H1 (cell line): ENCODE data around the gene PSMB11. TPM values are rescaled to one million over a fixed set of nuclear protein-coding genes. Genes with fewer than 3 reads are reported as not detected.
A peak's percentile ranks its signal among the peaks of the same experiment; 100 is the strongest.

Experiments used
- CTCF ChIA-PET: fragments of 300-600 bp; sonication (Branson Sonifier 250); formaldehyde crosslinking; loops from one replicate; lab custom pipeline; 2021; ENCODE audit not compliant: partially characterized antibody; lab: Charles Lee
- POLR2A ChIA-PET: fragments of 300-600 bp; sonication (Branson Sonifier 250); formaldehyde crosslinking; loops from one replicate; lab custom pipeline; 2021; ENCODE audit warnings: inconsistent platforms; ENCODE audit not compliant: partially characterized antibody; lab: Charles Lee
- DNase-seq, 2 experiments: peaks; one replicate each; pipeline versions ENCODE4 v3.0.0 to v3.0.0-alpha.2; 2010 to 2022; ENCODE audit warnings: low spot score in 2 of 2, low read depth in 1 of 2, mixed read lengths in 1 of 2
- FAIRE-seq: peaks from 2 replicates; lab custom pipeline; 2011; peaks lifted over from hg19 to GRCh38; lab: Jason Lieb, UNC
- H2AFZ ChIP-seq: 2 replicates; pipeline ENCODE4 v1.8.1; 2012; ENCODE audit warnings: low read length, inconsistent platforms
- H2AK5ac ChIP-seq: 2 replicates; pipeline ENCODE4 v1.6.1; 2013; ENCODE audit warnings: low read depth, low read length
- H2BK120ac ChIP-seq: replicated peaks from 2 replicates; pipeline ENCODE3; 2013; ENCODE audit warnings: low read depth, low read length, inconsistent platforms
- H2BK12ac ChIP-seq: 2 replicates; pipeline ENCODE4 v1.6.1; 2013; ENCODE audit warnings: low read depth, low read length
- H2BK15ac ChIP-seq: 2 replicates; pipeline ENCODE4 v1.6.1; 2013; ENCODE audit warnings: low read length
- H2BK20ac ChIP-seq: 2 replicates; pipeline ENCODE4 v1.6.1; 2013; ENCODE audit warnings: low read length
- H2BK5ac ChIP-seq: 2 replicates; pipeline ENCODE4 v1.6.1; 2013; ENCODE audit warnings: low read depth, low read length
- H3K14ac ChIP-seq: 2 replicates; pipeline ENCODE4 v1.6.1; 2013; ENCODE audit warnings: inconsistent platforms; ENCODE audit not compliant: insufficient read length
- H3K18ac ChIP-seq: 2 replicates; pipeline ENCODE4 v1.6.1; 2013; ENCODE audit warnings: low read length; ENCODE audit errors: extremely low read depth
- H3K23ac ChIP-seq: 2 replicates; pipeline ENCODE4 v1.6.1; 2013; ENCODE audit warnings: inconsistent platforms; ENCODE audit not compliant: insufficient read length
- H3K23me2 ChIP-seq: 2 replicates; pipeline ENCODE4 v1.6.1; 2013; ENCODE audit warnings: low read depth, low read length
- H3K27ac ChIP-seq: 2 replicates; pipeline ENCODE4 v1.6.1; 2011; ENCODE audit warnings: low read depth, low read length, inconsistent platforms
- H3K27me3 ChIP-seq, 4 experiments: replicated peaks in 1 of 4; 1 replicate in 1 of 4; 2 replicates in 3 of 4; pipeline versions ENCODE4 v1.6.1 to v1.8.1; 2011 to 2013; ENCODE audit warnings: low read length in 3 of 4, mild to moderate bottlenecking in 3 of 4, inconsistent platforms in 2 of 4, mixed read lengths in 2 of 4, moderate library complexity in 1 of 4; ENCODE audit not compliant: control insufficient read depth in 3 of 4, insufficient read depth in 3 of 4; ENCODE audit errors: extremely low read depth in 1 of 4
- H3K36me3 ChIP-seq, 4 experiments: 2 replicates each; pipeline versions ENCODE4 v1.6.1 to v1.8.1; 2011 to 2013; ENCODE audit warnings: mild to moderate bottlenecking in 4 of 4, low read length in 3 of 4, moderate library complexity in 2 of 4, control low read depth in 1 of 4, inconsistent platforms in 1 of 4; ENCODE audit not compliant: insufficient read depth in 4 of 4, control insufficient read depth in 2 of 4
- H3K4ac ChIP-seq: replicated peaks from 2 replicates; pipeline ENCODE3; 2013; ENCODE audit warnings: low read length, low read depth, mixed read lengths, inconsistent platforms; ENCODE audit not compliant: insufficient read length
- H3K4me1 ChIP-seq, 4 experiments: replicated peaks in 1 of 4; 1 replicate in 1 of 4; 2 replicates in 3 of 4; pipeline versions ENCODE4 v1.6.1 to v1.8.1; 2011 to 2013; ENCODE audit warnings: low read length in 3 of 4, inconsistent platforms in 2 of 4, mixed read lengths in 1 of 4; ENCODE audit not compliant: insufficient read depth in 4 of 4, control insufficient read depth in 3 of 4
- H3K4me2 ChIP-seq, 2 experiments: 2 replicates each; pipeline versions ENCODE4 v1.6.1 to v1.8.1; 2011 to 2013; ENCODE audit warnings: low read depth in 2 of 2, low read length in 2 of 2, control low read depth in 1 of 2, inconsistent platforms in 1 of 2, mild to moderate bottlenecking in 1 of 2; ENCODE audit not compliant: insufficient read depth in 1 of 2
- H3K4me3 ChIP-seq, 4 experiments: fragments of 200-600, 300-600 bp in 1 of 4; sonication (generic), shearing (Covaris generic), sonication (Bioruptor Twin) in 1 of 4; 2 replicates each; pipeline versions ENCODE4 v1.5.1 to v1.8.1; 2011 to 2016; ENCODE audit warnings: low read length in 4 of 4, low read depth in 3 of 4, control low read depth in 2 of 4, inconsistent platforms in 2 of 4, mild to moderate bottlenecking in 2 of 4, mixed read lengths in 1 of 4, moderate library complexity in 1 of 4; ENCODE audit not compliant: insufficient read depth in 2 of 4; ENCODE audit errors: extremely low read depth in 1 of 4
- H3K56ac ChIP-seq: replicated peaks from 2 replicates; pipeline ENCODE3; 2013; ENCODE audit warnings: low read depth, mild to moderate bottlenecking, mixed read lengths, low read length, inconsistent platforms; ENCODE audit not compliant: insufficient read length
- H3K79me1 ChIP-seq: 2 replicates; pipeline ENCODE4 v1.6.1; 2013; ENCODE audit warnings: low read depth, low read length, control low read depth
- H3K79me2 ChIP-seq, 2 experiments: 2 replicates each; pipeline versions ENCODE4 v1.6.1 to v1.8.1; 2012 to 2013; ENCODE audit warnings: low read length in 2 of 2, mild to moderate bottlenecking in 2 of 2, inconsistent platforms in 1 of 2; ENCODE audit not compliant: insufficient read depth in 2 of 2, control insufficient read depth in 1 of 2
- H3K9ac ChIP-seq, 4 experiments: replicated peaks in 1 of 4; 1 replicate in 1 of 4; 2 replicates in 3 of 4; pipeline versions ENCODE4 v1.6.1 to v1.8.1; 2011 to 2013; ENCODE audit warnings: low read depth in 3 of 4, low read length in 3 of 4, control low read depth in 2 of 4, mild to moderate bottlenecking in 2 of 4, moderate library complexity in 2 of 4, inconsistent platforms in 1 of 4; ENCODE audit errors: extremely low read depth in 1 of 4
- H3K9me3 ChIP-seq, 2 experiments: 2 replicates each; pipeline versions ENCODE4 v1.6.1 to v1.8.1; 2012 to 2013; ENCODE audit warnings: mild to moderate bottlenecking in 2 of 2, moderate library complexity in 2 of 2, control low read depth in 1 of 2, inconsistent platforms in 1 of 2, low read depth in 1 of 2, low read length in 1 of 2, mixed read lengths in 1 of 2; ENCODE audit not compliant: insufficient read depth in 2 of 2
- H4K20me1 ChIP-seq, 2 experiments: replicated peaks in 1 of 2; 2 replicates each; pipeline versions ENCODE3 to v1.8.1; 2011 to 2013; ENCODE audit warnings: inconsistent platforms in 2 of 2, low read length in 2 of 2, mild to moderate bottlenecking in 1 of 2; ENCODE audit not compliant: insufficient read depth in 2 of 2, control insufficient read depth in 1 of 2
- H4K5ac ChIP-seq: 2 replicates; pipeline ENCODE4 v1.6.1; 2013; ENCODE audit warnings: low read length, low read depth, mixed read lengths, inconsistent platforms; ENCODE audit not compliant: insufficient read length
- H4K8ac ChIP-seq: 2 replicates; pipeline ENCODE4 v1.8.0; 2013; ENCODE audit warnings: mild to moderate bottlenecking, moderate library complexity, low read length, inconsistent platforms; ENCODE audit not compliant: insufficient read depth; ENCODE audit errors: extremely low read depth
- H4K91ac ChIP-seq: replicated peaks from 2 replicates; pipeline ENCODE3; 2013; ENCODE audit warnings: low read length, mixed read lengths, inconsistent platforms; ENCODE audit not compliant: insufficient read length
- CTCF ChIP-seq, 3 experiments: IDR thresholded peaks; 1 replicate in 2 of 3; 2 replicates in 1 of 3; pipeline versions ENCODE4 v1.5.1 to v1.6.1; 2011; ENCODE audit warnings: low read length in 3 of 3, mild to moderate bottlenecking in 3 of 3, inconsistent platforms in 2 of 3, low read depth in 1 of 3, moderate library complexity in 1 of 3; ENCODE audit not compliant: insufficient read depth in 1 of 3; ENCODE audit errors: control extremely low read depth in 1 of 3
- GTF2F1 ChIP-seq: IDR thresholded peaks from 2 replicates; pipeline ENCODE4 v1.6.1; 2012; ENCODE audit warnings: low read depth, low read length, improper control_type of control experiment, borderline replicate concordance
- RAD21 ChIP-seq, 2 experiments: IDR thresholded peaks in 1 of 2; conservative IDR thresholded peaks in 1 of 2; 2 replicates each; pipeline ENCODE4 v1.6.1; 2011; ENCODE audit warnings: low read depth in 2 of 2, low read length in 2 of 2, improper control_type of control experiment in 1 of 2, inconsistent platforms in 1 of 2, mild to moderate bottlenecking in 1 of 2, moderate library complexity in 1 of 2
- WGBS, 2 experiments: shearing (Covaris generic) in 1 of 2; methylation state at CpG; one replicate each; pipeline versions ENCODE4 v1.1.6 to v1.1.7; 2013 to 2015; ENCODE audit warnings: low lambda C conversion rate in 2 of 2, mixed read lengths in 2 of 2, inconsistent platforms in 1 of 2, low coverage in 1 of 2, missing lambda C conversion rate in 1 of 2; ENCODE audit not compliant: insufficient replicate concordance in 2 of 2, insufficient coverage in 1 of 2, insufficient read length in 1 of 2; ENCODE audit errors: extremely low coverage in 1 of 2, missing lambda C conversion rate in 1 of 2; 5-methylcytosine and 5-hydroxymethylcytosine counted together
- long read RNA-seq, 2 experiments: library from RNA in 1 of 2; library from capped mRNA in 1 of 2; stranded (forward); transcript quantifications; one replicate each; pipeline ENCODE4 v2.0.0, GENCODE V29; 2021; ENCODE audit warnings: inconsistent platforms in 1 of 2
- polyA minus RNA-seq, 3 experiments: library from RNA; depleted of rRNA, polyadenylated mRNA; stranded (reverse); fragments of >200 nt; gene quantifications; 1 replicate in 2 of 3; 2 replicates in 1 of 3; pipeline ENCODE4 v1.2.3, GENCODE V29; 2011
- polyA plus RNA-seq, 7 experiments: library from polyadenylated mRNA; depleted of rRNA in 3 of 7; stranded (reverse) in 5 of 7; unstranded in 2 of 7; fragments of >200 nt in 5 of 7; fragments of 200-250 nt in 2 of 7; gene quantifications; 1 replicate in 5 of 7; 2 replicates in 1 of 7; 4 replicates in 1 of 7; pipeline versions ENCODE4 v1.2.1 to v1.2.3, GENCODE V29; 2011 to 2013; ENCODE audit warnings: missing spikeins in 2 of 7, mixed read lengths in 2 of 7
- total RNA-seq: library from RNA; stranded (reverse); fragmentation: NEBNext Ultra II Directional; extraction: Animal tissue kit (Norgen Biotek cat#: 25700); gene quantifications from 2 replicates; pipeline ENCODE4 v1.2.1, GENCODE V29; 2021

Gene PSMB11, protein sequence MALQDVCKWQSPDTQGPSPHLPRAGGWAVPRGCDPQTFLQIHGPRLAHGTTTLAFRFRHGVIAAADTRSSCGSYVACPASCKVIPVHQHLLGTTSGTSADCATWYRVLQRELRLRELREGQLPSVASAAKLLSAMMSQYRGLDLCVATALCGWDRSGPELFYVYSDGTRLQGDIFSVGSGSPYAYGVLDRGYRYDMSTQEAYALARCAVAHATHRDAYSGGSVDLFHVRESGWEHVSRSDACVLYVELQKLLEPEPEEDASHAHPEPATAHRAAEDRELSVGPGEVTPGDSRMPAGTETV
- total RNA-seq (not detected in 2 replicates), polyA plus RNA-seq (2011; rRNA removed) (not detected in 2 replicates), polyA minus RNA-seq (2011; rRNA and poly(A)+ RNA removed) (0.15 TPM in 1 of 2 replicates, not detected in the other)
- polyA plus RNA-seq (2011; cell fraction: cytosol; rRNA removed), result 0.04 TPM
- not detected for polyA plus RNA-seq (2011; cell fraction: nucleus; rRNA removed)
- polyA plus RNA-seq (2012, experiment 1 of 2), result not detected in 4 replicates
- not detected for polyA plus RNA-seq (2012, experiment 2 of 2)
- not detected for polyA plus RNA-seq (2013, experiment 1 of 2)
- polyA plus RNA-seq (2013, experiment 2 of 2), result not detected
- not detected for polyA minus RNA-seq (2011; cell fraction: cytosol; rRNA and poly(A)+ RNA removed)
- not detected for polyA minus RNA-seq (2011; cell fraction: nucleus; rRNA and poly(A)+ RNA removed)
- long read RNA-seq, experiment 1, result 0 reads
- long read RNA-seq, experiment 2, result 0 reads

DNA sequence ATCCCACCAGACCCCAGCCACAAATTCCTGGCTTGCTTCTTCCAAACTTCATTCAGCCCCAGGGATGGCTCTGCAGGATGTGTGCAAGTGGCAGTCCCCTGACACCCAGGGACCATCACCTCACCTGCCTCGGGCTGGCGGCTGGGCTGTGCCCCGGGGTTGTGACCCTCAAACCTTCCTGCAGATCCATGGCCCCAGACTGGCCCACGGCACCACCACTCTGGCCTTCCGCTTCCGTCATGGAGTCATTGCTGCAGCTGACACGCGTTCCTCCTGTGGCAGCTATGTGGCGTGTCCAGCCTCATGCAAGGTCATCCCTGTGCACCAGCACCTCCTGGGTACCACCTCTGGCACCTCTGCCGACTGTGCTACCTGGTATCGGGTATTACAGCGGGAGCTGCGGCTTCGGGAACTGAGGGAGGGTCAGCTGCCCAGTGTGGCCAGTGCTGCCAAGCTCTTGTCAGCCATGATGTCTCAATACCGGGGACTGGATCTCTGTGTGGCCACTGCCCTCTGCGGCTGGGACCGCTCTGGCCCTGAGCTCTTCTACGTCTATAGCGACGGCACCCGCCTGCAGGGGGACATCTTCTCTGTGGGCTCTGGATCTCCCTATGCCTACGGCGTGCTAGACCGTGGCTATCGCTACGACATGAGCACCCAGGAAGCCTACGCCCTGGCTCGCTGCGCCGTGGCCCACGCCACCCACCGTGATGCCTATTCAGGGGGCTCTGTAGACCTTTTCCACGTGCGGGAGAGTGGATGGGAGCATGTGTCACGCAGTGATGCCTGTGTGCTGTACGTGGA is at the start of gene PSMB11:
Gene PSMB11, plus strand, starts transcription at position 51 of the 804 bp plus-strand sequence. Its CDS starts 14 bp downstream, at position 65.
- 89% methylated on average over 36 of the region's 36 CpGs; no CpG with 5 or more reads in 1 of the 2 experiments for WGBS, 2 experiments
- Histone ChIP-seq H4K20me1 (no peaks in the 10 kb centered on the region), H3K79me1 (no peaks in the 10 kb centered on the region; the same call in 1 of the 2 replicates), H3K18ac (no peak within 1 kb of the TSS), H3K4me1 (peaks cover 0 to 7% (median 0%) of the 10 kb centered on the region in 4 experiments; a peak in 1 of 7 replicates), H3K23me2 (no peaks in the 10 kb centered on the region), H2BK15ac (no peak within 1 kb of the TSS), H3K23ac (no peak within 1 kb of the TSS), H2AFZ (no peak within 1 kb of the TSS), H2AK5ac (no peak within 1 kb of the TSS), H4K8ac (no peak within 1 kb of the TSS), H2BK5ac (no peak within 1 kb of the TSS), H3K27ac (no peak within 1 kb of the TSS), H3K4ac (no peak within 1 kb of the TSS), H3K36me3 (no peaks in the 10 kb centered on the region), H4K91ac (no peak within 1 kb of the TSS), H3K9ac (no peak within 1 kb of the TSS), H3K56ac (no peak within 1 kb of the TSS), H3K79me2 (no peaks in the 10 kb centered on the region), H2BK120ac (no peak within 1 kb of the TSS), H3K9me3 (no peaks in the 10 kb centered on the region), H3K14ac (no peak within 1 kb of the TSS), H2BK12ac (no peak within 1 kb of the TSS), H3K27me3 (no peaks in the 10 kb centered on the region), H2BK20ac (no peak within 1 kb of the TSS), H3K4me2 (no peak within 1 kb of the TSS), H3K4me3 (no peak within 1 kb of the TSS), H4K5ac (no peak within 1 kb of the TSS)
- ChIA-PET CTCF (interaction anchor here (0.6 to 29.2 kb wide), 23 partner anchors 9 to 113 kb away, joined by 3 to 785 read pairs (median 4); partner anchors contain the start of genes AJUBA, HAUS4 and PRMT5), POLR2A (interaction anchor here (0.8 to 2.8 kb wide), 12 partner anchors 11 to 113 kb away, joined by 3 to 7 read pairs (median 4); partner anchors contain the start of gene PRMT5)
- TF ChIP-seq RAD21 (IDR thresholded peaks at IDR 0.05 in 1 of 2, conservative IDR thresholded peaks at IDR 0.05 in 1 of 2; ENCODE audit: low read depth in 2 of 2, low read length in 2 of 2) (0 out of 4 replicates have a peak, but pooled peaks of 1 of the 2 experiments have one; percentile 6), GTF2F1 (no peak), CTCF (IDR thresholded peaks at IDR 0.05; ENCODE audit: control extremely low read depth in 1 of 3, insufficient read depth in 1 of 3, low read depth in 1 of 3, low read length in 3 of 3) (peak in 2 of 3 experiments; percentile 5 to 20; a peak in 2 of 4 replicates)
- no peak for DNase-seq
- FAIRE-seq, result no peak
